CD14-positive monocyte (primary cell): ENCODE data around the gene NEK4. TPM values are rescaled to one million over a fixed set of nuclear protein-coding genes. Genes with fewer than 3 reads are reported as not detected.

Experiments used
- DNase-seq, 3 donors: peaks; one replicate each; pipeline ENCODE4 v3.0.0-alpha.2; 2011 to 2022
- H2AFZ ChIP-seq: 2 replicates; pipeline ENCODE4 v1.6.0; 2012; ENCODE audit warnings: mild to moderate bottlenecking, low read depth, low read length, inconsistent platforms; ENCODE audit not compliant: insufficient read depth, poor library complexity, severe bottlenecking
- H3K27ac ChIP-seq, 2 donors: 1 replicate in 1 of 2; 2 replicates in 1 of 2; pipeline ENCODE4 v1.5.1; 2012 to 2013; ENCODE audit warnings: low read length in 2 of 2, control low read depth in 1 of 2, inconsistent platforms in 1 of 2, low read depth in 1 of 2, mild to moderate bottlenecking in 1 of 2
- H3K27me3 ChIP-seq, 2 donors: one replicate each; pipeline versions ENCODE4 v1.6.0 to v1.6.1; 2011 to 2013; ENCODE audit warnings: low read length in 2 of 2; ENCODE audit not compliant: control insufficient read depth in 2 of 2, insufficient read depth in 2 of 2
- H3K36me3 ChIP-seq, 2 donors: replicated peaks in 1 of 2; 1 replicate in 1 of 2; 2 replicates in 1 of 2; pipeline versions ENCODE4 v1.5.1 to v1.6.1; 2012 to 2013; ENCODE audit warnings: low read length in 2 of 2, control low read depth in 1 of 2, inconsistent platforms in 1 of 2, mild to moderate bottlenecking in 1 of 2; ENCODE audit not compliant: insufficient read depth in 2 of 2, control insufficient read depth in 1 of 2
- H3K4me1 ChIP-seq, 2 donors: 1 replicate in 1 of 2; 2 replicates in 1 of 2; pipeline versions ENCODE4 v1.5.1 to v1.6.1; 2012 to 2013; ENCODE audit warnings: low read length in 2 of 2, control low read depth in 1 of 2, inconsistent platforms in 1 of 2, mild to moderate bottlenecking in 1 of 2, moderate library complexity in 1 of 2; ENCODE audit not compliant: insufficient read depth in 2 of 2, control insufficient read depth in 1 of 2
- H3K4me2 ChIP-seq: replicated peaks from 2 replicates; pipeline ENCODE3; 2012; ENCODE audit warnings: low read length, moderate library complexity, mild to moderate bottlenecking; ENCODE audit not compliant: poor library complexity, severe bottlenecking; ENCODE audit errors: extremely low read depth
- H3K4me3 ChIP-seq, 3 experiments: fragments of 200-600 bp in 1 of 3; sonication (generic) in 1 of 3; replicated peaks in 1 of 3; 1 replicate in 2 of 3; 2 replicates in 1 of 3; pipeline ENCODE4 v1.5.1; 2011 to 2013; ENCODE audit warnings: low read length in 3 of 3, mild to moderate bottlenecking in 3 of 3, control low read depth in 2 of 3, low read depth in 2 of 3, inconsistent platforms in 1 of 3, moderate library complexity in 1 of 3
- H3K79me2 ChIP-seq: 2 replicates; pipeline ENCODE4 v1.6.0; 2012; ENCODE audit warnings: mild to moderate bottlenecking, control low read depth, inconsistent platforms, low read length, moderate library complexity; ENCODE audit not compliant: insufficient read depth
- H3K9ac ChIP-seq: 2 replicates; pipeline ENCODE4 v1.6.0; 2017; ENCODE audit warnings: low read length, mild to moderate bottlenecking; ENCODE audit not compliant: insufficient read depth, poor library complexity, severe bottlenecking
- H3K9me3 ChIP-seq, 2 donors: replicated peaks in 1 of 2; 1 replicate in 1 of 2; 2 replicates in 1 of 2; pipeline versions ENCODE4 v1.5.1 to v1.6.1; 2012 to 2013; ENCODE audit warnings: low read length in 2 of 2, control low read depth in 1 of 2; ENCODE audit not compliant: control insufficient read depth in 1 of 2, insufficient read depth in 1 of 2
- H4K20me1 ChIP-seq: 2 replicates; pipeline ENCODE4 v1.6.0; 2012; ENCODE audit warnings: mild to moderate bottlenecking, low read length, control low read depth, moderate library complexity; ENCODE audit not compliant: insufficient read depth
- H3K27ac Mint-ChIP-seq, 7 donors: one replicate each; pipeline ENCODE4 v1.8.0; 2020; ENCODE audit warnings: mild to moderate bottlenecking in 7 of 7, mixed read lengths in 7 of 7, moderate library complexity in 6 of 7, inconsistent platforms in 2 of 7
- H3K27me3 Mint-ChIP-seq, 3 donors: one replicate each; pipeline ENCODE4 v1.8.0; 2021 to 2022; ENCODE audit warnings: low read depth in 3 of 3, mild to moderate bottlenecking in 3 of 3, mixed read lengths in 3 of 3, moderate library complexity in 3 of 3, inconsistent platforms in 1 of 3
- H3K36me3 Mint-ChIP-seq, 2 donors: one replicate each; pipeline ENCODE4 v1.8.0; 2020; ENCODE audit warnings: mixed read lengths in 2 of 2, inconsistent platforms in 1 of 2, mild to moderate bottlenecking in 1 of 2
- H3K4me1 Mint-ChIP-seq: one replicate; pipeline ENCODE4 v1.8.0; 2020; ENCODE audit warnings: mild to moderate bottlenecking, mixed read lengths
- H3K4me3 Mint-ChIP-seq, 2 donors: one replicate each; pipeline ENCODE4 v1.8.0; 2020; ENCODE audit warnings: mild to moderate bottlenecking in 2 of 2, mixed read lengths in 2 of 2, moderate library complexity in 1 of 2
- H3K9me3 Mint-ChIP-seq, 7 donors: one replicate each; pipeline ENCODE4 v1.8.0; 2020 to 2022; ENCODE audit warnings: mixed read lengths in 7 of 7, mild to moderate bottlenecking in 6 of 7, moderate library complexity in 6 of 7, inconsistent platforms in 2 of 7
- CTCF ChIP-seq: fragments of 200-600 bp; IDR thresholded peaks from one replicate; pipeline ENCODE4 v1.8.0; 2022; ENCODE audit warnings: antibody characterized with exemption, mild to moderate bottlenecking
- WGBS: methylation state at CpG from one replicate; pipeline ENCODE4 v1.1.5; 2013; ENCODE audit warnings: missing lambda C conversion rate; ENCODE audit not compliant: insufficient coverage; 5-methylcytosine and 5-hydroxymethylcytosine counted together
- intact Hi-C, 2 donors: fragments of 100-400 bp; cut with micrococcal nuclease; formaldehyde crosslinking; loops; one replicate each; pipeline versions ENCODE4 v1.15.0 to v1.15.1; 2023
- polyA plus RNA-seq, 3 donors: library from polyadenylated mRNA; depleted of rRNA in 1 of 3; unstranded in 2 of 3; stranded (reverse) in 1 of 3; fragments of 300-500 nt in 2 of 3; fragments of >200 nt in 1 of 3; fragmentation: Illumina TruSeq in 2 of 3; gene quantifications; 1 replicate in 2 of 3; 2 replicates in 1 of 3; pipeline ENCODE4 v1.2.3, GENCODE V29; 2012 to 2021

NEK4 gene
- polyA plus RNA-seq, 3 donors, result 13.7 to 17.5 (median 17.4) TPM

DNA sequence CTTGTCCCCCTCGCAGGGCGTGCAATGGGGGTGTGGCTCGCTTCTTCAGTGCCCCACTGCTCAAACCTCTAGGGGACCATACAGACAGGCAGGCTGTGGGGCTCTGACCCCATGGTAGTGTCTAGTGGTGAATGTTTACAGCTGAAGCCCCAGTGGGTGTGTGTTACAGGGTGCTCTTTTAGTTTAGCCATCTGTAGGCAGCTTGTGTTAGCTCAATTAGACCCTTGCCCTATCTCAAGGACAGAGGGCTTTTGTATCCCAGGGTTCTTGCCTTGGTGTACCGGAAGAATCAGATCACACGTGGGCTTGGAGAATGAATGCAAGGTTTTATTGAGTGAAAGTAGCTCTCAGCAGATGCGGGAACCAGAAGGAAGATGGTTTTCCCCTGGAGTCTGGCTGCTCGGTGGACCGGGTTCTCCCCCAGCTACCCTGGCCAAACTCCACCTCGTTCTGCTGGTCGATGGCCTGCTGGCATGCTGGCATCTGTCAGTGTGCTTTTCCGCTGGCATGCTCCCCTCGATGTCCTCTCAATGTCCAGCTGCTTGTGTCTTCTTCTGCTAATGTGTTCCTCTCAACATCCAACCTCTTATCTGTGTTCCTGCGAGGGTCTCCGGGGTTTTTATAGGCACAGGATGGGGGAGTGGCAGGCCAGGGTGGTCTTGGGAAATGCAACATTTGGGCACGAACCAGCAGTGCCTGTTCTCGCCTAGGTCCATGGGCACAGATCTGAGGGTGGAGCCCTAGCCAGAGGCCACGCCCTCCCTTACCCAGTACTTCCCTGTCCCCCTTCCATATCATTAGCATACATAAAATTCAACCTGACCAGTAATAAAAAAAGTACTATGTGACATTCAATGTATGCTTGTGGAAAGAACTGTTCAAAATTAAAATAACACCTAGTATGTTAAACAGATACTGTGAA, 58.2 kb downstream of the NEK4 start:
- Mint-ChIP-seq H3K4me3 (no peak overlapping the region), H3K27me3 (no peaks in the 10 kb centered on the region), H3K27ac (peak overlapping the region in 3 of 7 donors; percentile 25 to 27 (median 25)), H3K36me3 (peaks cover 24 to 52% of the 10 kb centered on the region in 2 donors), H3K4me1 (peaks cover 30% of the 10 kb centered on the region), H3K9me3 (no peaks in the 10 kb centered on the region)
- Histone ChIP-seq H3K79me2 (peaks cover 26% of the 10 kb centered on the region), H3K36me3 (peaks cover 20 to 48% of the 10 kb centered on the region in 2 donors), H3K27ac (no peak overlapping the region), H3K4me1 (peaks cover 19 to 21% of the 10 kb centered on the region in 2 donors), H4K20me1 (peaks cover 10% of the 10 kb centered on the region), H3K4me2 (no peak overlapping the region), H3K9me3 (no peaks in the 10 kb centered on the region), H3K9ac (no peak overlapping the region), H2AFZ (no peak overlapping the region), H3K27me3 (no peaks in the 10 kb centered on the region), H3K4me3 (no peak overlapping the region)
- no peak for DNase-seq
- intact Hi-C loops, result no loop called here
- TF ChIP-seq CTCF, result no peak
- 99% methylated on average over 10 of the region's 17 CpGs for WGBS

GRCh38 chr3:52710512-52710911, 60.2 kb downstream of the NEK4 start:
- Mint-ChIP-seq H3K4me3 (no peak overlapping the region), H3K27me3 (no peaks in the 10 kb centered on the region), H3K27ac (peak overlapping the region in 6 of 7 donors; percentile 17 to 65 (median 45)), H3K4me1 (peaks cover 32% of the 10 kb centered on the region), H3K36me3 (peaks cover 20 to 42% of the 10 kb centered on the region in 2 donors), H3K9me3 (no peaks in the 10 kb centered on the region)
- peaks cover 5% of the 10 kb centered on the region for H4K20me1 ChIP-seq
- TF ChIP-seq CTCF, result no peak
- peaks cover 42% of the 10 kb centered on the region for H3K79me2 ChIP-seq
- intact Hi-C loops, result no loop called here
- H3K4me3 ChIP-seq, result no peak overlapping the region
- H3K4me1 ChIP-seq, result peaks cover 25 to 29% of the 10 kb centered on the region in 2 donors
- H3K27ac ChIP-seq, result peak overlapping the region in 1 of 2 donors; percentile 48
- H3K36me3 ChIP-seq, result peaks cover 20 to 48% of the 10 kb centered on the region in 2 donors
- DNase-seq, result no peak
- no peak overlapping the region for H3K9ac ChIP-seq
- no peak overlapping the region for H2AFZ ChIP-seq
- no peaks in the 10 kb centered on the region for H3K27me3 ChIP-seq
- H3K4me2 ChIP-seq, result no peak overlapping the region
- WGBS, result no CpG with 5 or more reads among the region's 2 CpGs
- no peaks in the 10 kb centered on the region for H3K9me3 ChIP-seq
